Endothelial cell of umbilical vein (primary cell): ENCODE data around the gene MTO1. TPM values are rescaled to one million over a fixed set of nuclear protein-coding genes. Genes with fewer than 3 reads are reported as not detected.

Source experiments
- BruUV-seq: library from RNA; stranded (reverse); fragments of 400-500 nt; replicated peaks from 2 replicates; lab custom pipeline; 2021; lab: Mats Ljungman, UMichigan
- CTCF ChIA-PET: fragments of 300-600, 350-600 bp; sonication (Branson Sonifier 250); formaldehyde crosslinking; loops from one replicate; lab custom pipeline; 2021; ENCODE audit warnings: antibody characterized with exemption, inconsistent platforms; lab: Charles Lee
- POLR2A ChIA-PET: fragments of 300-600, 350-600 bp; sonication (Branson Sonifier 250); formaldehyde crosslinking; loops from one replicate; lab custom pipeline; 2021; ENCODE audit warnings: antibody characterized with exemption, inconsistent platforms; lab: Charles Lee
- DNase-seq: peaks from one replicate; pipeline ENCODE4 v3.0.0-alpha.2; 2011; ENCODE audit warnings: low read depth, low spot score
- FAIRE-seq: peaks from 2 replicates; lab custom pipeline; 2011; peaks lifted over from hg19 to GRCh38; lab: Jason Lieb, UNC
- H2AFZ ChIP-seq: 2 replicates; pipeline ENCODE4 v1.6.0; 2012; ENCODE audit warnings: low read depth, low read length, control low read depth, inconsistent platforms
- H3K27ac ChIP-seq: 2 replicates; pipeline ENCODE4 v1.5.1; 2011; ENCODE audit warnings: low read depth, mild to moderate bottlenecking, control low read depth, low read length, moderate library complexity; ENCODE audit not compliant: insufficient read depth
- H3K27me3 ChIP-seq, 2 experiments: 2 replicates each; pipeline versions ENCODE4 v1.6.0 to v1.6.1; 2011; ENCODE audit warnings: low read length in 2 of 2, mixed read lengths in 1 of 2; ENCODE audit not compliant: control insufficient read depth in 2 of 2, insufficient read depth in 2 of 2
- H3K36me3 ChIP-seq, 2 experiments: 2 replicates in 1 of 2; 3 replicates in 1 of 2; pipeline ENCODE4 v1.5.1; 2011; ENCODE audit warnings: low read length in 2 of 2, mild to moderate bottlenecking in 1 of 2, moderate library complexity in 1 of 2; ENCODE audit not compliant: control insufficient read depth in 2 of 2, insufficient read depth in 2 of 2; ENCODE audit errors: extremely low read depth in 1 of 2
- H3K4me1 ChIP-seq: 3 replicates; pipeline ENCODE4 v1.5.1; 2011; ENCODE audit warnings: mild to moderate bottlenecking, low read length; ENCODE audit not compliant: control insufficient read depth, insufficient read depth; ENCODE audit errors: extremely low read depth
- H3K4me2 ChIP-seq: 2 replicates; pipeline ENCODE4 v1.6.1; 2011; ENCODE audit warnings: low read length, control low read depth, mixed read lengths; ENCODE audit not compliant: insufficient read depth
- H3K4me3 ChIP-seq, 3 experiments: fragments of 200-600 bp in 1 of 3; sonication (generic), shearing (Covaris generic) in 1 of 3; replicated peaks in 1 of 3; 2 replicates each; pipeline ENCODE4 v1.5.1; 2011 to 2016; ENCODE audit warnings: control low read depth in 3 of 3, low read length in 3 of 3, mild to moderate bottlenecking in 2 of 3, inconsistent platforms in 1 of 3, low read depth in 1 of 3, moderate library complexity in 1 of 3; ENCODE audit not compliant: insufficient read depth in 1 of 3
- H3K79me2 ChIP-seq: 2 replicates; pipeline ENCODE4 v1.6.0; 2012; ENCODE audit warnings: low read length, inconsistent platforms; ENCODE audit not compliant: control insufficient read depth, insufficient read depth
- H3K9ac ChIP-seq: replicated peaks from 2 replicates; pipeline ENCODE3; 2011; ENCODE audit warnings: low read length, control low read depth; ENCODE audit not compliant: insufficient read depth; ENCODE audit errors: extremely low read depth
- H3K9me1 ChIP-seq: replicated peaks from 3 replicates; pipeline ENCODE4 v1.6.0; 2011; ENCODE audit warnings: mild to moderate bottlenecking, low read length; ENCODE audit not compliant: control insufficient read depth, insufficient read depth; ENCODE audit errors: extremely low read depth
- H3K9me3 ChIP-seq: replicated peaks from 2 replicates; pipeline ENCODE4 v1.5.1; 2012; ENCODE audit warnings: low read length, inconsistent platforms; ENCODE audit not compliant: control insufficient read depth, insufficient read depth
- H4K20me1 ChIP-seq: replicated peaks from 2 replicates; pipeline ENCODE3; 2011; ENCODE audit warnings: mild to moderate bottlenecking, low read length; ENCODE audit not compliant: control insufficient read depth, insufficient read depth; ENCODE audit errors: extremely low read depth
- EZH2 ChIP-seq: IDR thresholded peaks from 2 replicates; pipeline ENCODE4 v1.6.1; 2012; ENCODE audit warnings: borderline replicate concordance, low read depth, mild to moderate bottlenecking, moderate library complexity, low read length, inconsistent platforms; ENCODE audit not compliant: severe bottlenecking
- FOS ChIP-seq: IDR thresholded peaks from 2 replicates; pipeline ENCODE4 v1.6.1; 2011; ENCODE audit warnings: mild to moderate bottlenecking, low read length, moderate library complexity, borderline replicate concordance; ENCODE audit not compliant: insufficient read depth
- GATA2 ChIP-seq: IDR thresholded peaks from 2 replicates; pipeline ENCODE4 v1.7.0; 2011; ENCODE audit warnings: low read depth, mild to moderate bottlenecking, moderate library complexity, mixed read lengths, low read length; ENCODE audit not compliant: insufficient read length, insufficient read depth
- MYC ChIP-seq: IDR thresholded peaks from one replicate; pipeline ENCODE4 v1.6.1; 2011; ENCODE audit warnings: mild to moderate bottlenecking, low read depth, low read length
- POLR2AphosphoS5 ChIP-seq: IDR thresholded peaks from 2 replicates; pipeline ENCODE4 v1.6.1; 2012; ENCODE audit warnings: low read depth, mild to moderate bottlenecking, control low read depth, low read length, moderate library complexity; ENCODE audit not compliant: insufficient read depth
- dilution Hi-C: fragments of 300-500 bp; cut with MboI; formaldehyde crosslinking; loops from one replicate; pipeline ENCODE4 v1.15.0; 2019; ENCODE audit warnings: low sequenced_read_pairs; ENCODE audit not compliant: extremely low pct_ligation_motif_present
- intact Hi-C: fragments of 100-400 bp; cut with micrococcal nuclease; formaldehyde crosslinking; loops from one replicate; pipeline ENCODE4 v1.10.0; 2022
- polyA plus RNA-seq, 4 experiments: library from polyadenylated mRNA; depleted of rRNA in 3 of 4; stranded (reverse) in 3 of 4; unstranded in 1 of 4; fragments of >200 nt; gene quantifications; 2 replicates each; pipeline versions ENCODE4 v1.2.1 to v1.2.3, GENCODE V29; 2011 to 2012; ENCODE audit warnings: missing spikeins in 1 of 4
- total RNA-seq: library from RNA; stranded (reverse); gene quantifications from 2 replicates; pipeline ENCODE4 v1.2.3, GENCODE V29; 2021
- TF ChIP-seq, protein P1 (sequence below): IDR thresholded peaks from 2 replicates; pipeline ENCODE4 v1.6.1; 2011; ENCODE audit not compliant: insufficient read depth, insufficient read length
- TF ChIP-seq, protein P2 (sequence below), 2 donors: IDR thresholded peaks; 1 replicate in 1 of 2; 2 replicates in 1 of 2; pipeline ENCODE4 v1.5.1; 2011; ENCODE audit warnings: low read length in 2 of 2, mild to moderate bottlenecking in 2 of 2, moderate library complexity in 2 of 2, control low read depth in 1 of 2, inconsistent platforms in 1 of 2, low read depth in 1 of 2; ENCODE audit not compliant: insufficient read depth in 1 of 2; ENCODE audit errors: extremely low read depth in 1 of 2

Gene MTO1
- total and polyA plus RNA-seq, 2 donors (not counting 3 experiments of a cell fraction or from before 2014, with no cell fraction given), result 12.6 to 24.8 TPM

DNA sequence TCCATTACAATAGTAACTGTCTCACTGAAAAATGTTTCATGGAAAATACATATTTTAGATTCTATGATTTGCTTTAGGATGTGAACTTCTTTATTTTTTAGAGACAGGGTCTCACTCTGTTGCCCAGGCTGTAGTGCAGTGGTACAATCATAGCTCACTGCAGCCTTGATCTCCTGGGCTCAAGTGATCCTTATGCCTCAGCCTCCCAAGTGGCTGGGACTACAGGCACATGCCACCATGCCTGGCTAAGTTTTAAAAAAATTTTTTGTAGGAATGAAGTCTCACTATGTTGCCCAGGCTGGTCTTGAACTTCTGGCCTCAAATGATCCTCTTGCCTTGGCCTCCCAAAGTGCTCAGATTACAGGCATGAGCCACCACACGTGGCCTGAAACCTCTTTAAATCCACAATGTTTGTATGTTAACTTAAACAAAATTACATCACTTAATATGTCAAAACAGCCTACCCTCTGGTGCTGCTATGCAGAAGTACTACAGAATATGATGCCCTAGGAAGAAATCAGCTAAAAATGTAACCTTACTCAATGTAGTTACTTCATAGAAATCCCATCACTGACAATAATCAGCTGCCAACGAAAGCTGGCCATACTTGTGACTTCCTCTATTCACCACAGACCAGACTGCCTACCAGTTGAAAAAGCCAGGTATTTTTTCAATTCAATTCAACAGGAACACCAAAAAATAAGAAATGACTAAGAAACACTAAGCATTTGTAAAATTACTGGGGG, 41.7 kb downstream of the MTO1 start:
- H3K79me2 ChIP-seq, result no peaks in the 10 kb centered on the region
- DNase-seq (no peak), FAIRE-seq (no peak)
- intact Hi-C loops, result no loop called here
- H3K4me3 ChIP-seq, result no peak overlapping the region
- H3K27ac ChIP-seq, result no peak overlapping the region
- H4K20me1 ChIP-seq, result no peaks in the 10 kb centered on the region
- peaks cover 1 to 10% of the 10 kb centered on the region in 2 experiments for H3K36me3 ChIP-seq
- dilution Hi-C loops, result no loop called here
- TF ChIP-seq POLR2AphosphoS5 (no peak), GATA2 (no peak), FOS (no peak), MYC (no peak), EZH2 (no peak)
- TF ChIP-seq, protein P1, sequence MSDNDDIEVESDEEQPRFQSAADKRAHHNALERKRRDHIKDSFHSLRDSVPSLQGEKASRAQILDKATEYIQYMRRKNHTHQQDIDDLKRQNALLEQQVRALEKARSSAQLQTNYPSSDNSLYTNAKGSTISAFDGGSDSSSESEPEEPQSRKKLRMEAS, result no peak
- TF ChIP-seq, protein P2, sequence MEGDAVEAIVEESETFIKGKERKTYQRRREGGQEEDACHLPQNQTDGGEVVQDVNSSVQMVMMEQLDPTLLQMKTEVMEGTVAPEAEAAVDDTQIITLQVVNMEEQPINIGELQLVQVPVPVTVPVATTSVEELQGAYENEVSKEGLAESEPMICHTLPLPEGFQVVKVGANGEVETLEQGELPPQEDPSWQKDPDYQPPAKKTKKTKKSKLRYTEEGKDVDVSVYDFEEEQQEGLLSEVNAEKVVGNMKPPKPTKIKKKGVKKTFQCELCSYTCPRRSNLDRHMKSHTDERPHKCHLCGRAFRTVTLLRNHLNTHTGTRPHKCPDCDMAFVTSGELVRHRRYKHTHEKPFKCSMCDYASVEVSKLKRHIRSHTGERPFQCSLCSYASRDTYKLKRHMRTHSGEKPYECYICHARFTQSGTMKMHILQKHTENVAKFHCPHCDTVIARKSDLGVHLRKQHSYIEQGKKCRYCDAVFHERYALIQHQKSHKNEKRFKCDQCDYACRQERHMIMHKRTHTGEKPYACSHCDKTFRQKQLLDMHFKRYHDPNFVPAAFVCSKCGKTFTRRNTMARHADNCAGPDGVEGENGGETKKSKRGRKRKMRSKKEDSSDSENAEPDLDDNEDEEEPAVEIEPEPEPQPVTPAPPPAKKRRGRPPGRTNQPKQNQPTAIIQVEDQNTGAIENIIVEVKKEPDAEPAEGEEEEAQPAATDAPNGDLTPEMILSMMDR (IDR thresholded peaks at IDR 0.05; ENCODE audit: extremely low read depth in 1 of 2, insufficient read depth in 1 of 2, low read depth in 1 of 2, low read length in 2 of 2), result no peak
- no TSS peak for BruUV-seq
- H3K4me1 ChIP-seq, result no peaks in the 10 kb centered on the region
- POLR2A ChIA-PET, result no interaction called here
- no peak overlapping the region for H2AFZ ChIP-seq
- CTCF ChIA-PET, result interaction anchor here (0.6 to 1.8 kb wide), 2 partner anchors 12 to 112 kb away, joined by 3 to 5 read pairs; no protein-coding TSS in a partner anchor
- no peak overlapping the region for H3K4me2 ChIP-seq
- H3K27me3 ChIP-seq, result no peaks in the 10 kb centered on the region
- H3K9me1 ChIP-seq, result no peaks in the 10 kb centered on the region
- no peak overlapping the region for H3K9ac ChIP-seq
- no peaks in the 10 kb centered on the region for H3K9me3 ChIP-seq
